Measurements from ENCODE around the gene MDGA2.

Gene MDGA2

DNA sequence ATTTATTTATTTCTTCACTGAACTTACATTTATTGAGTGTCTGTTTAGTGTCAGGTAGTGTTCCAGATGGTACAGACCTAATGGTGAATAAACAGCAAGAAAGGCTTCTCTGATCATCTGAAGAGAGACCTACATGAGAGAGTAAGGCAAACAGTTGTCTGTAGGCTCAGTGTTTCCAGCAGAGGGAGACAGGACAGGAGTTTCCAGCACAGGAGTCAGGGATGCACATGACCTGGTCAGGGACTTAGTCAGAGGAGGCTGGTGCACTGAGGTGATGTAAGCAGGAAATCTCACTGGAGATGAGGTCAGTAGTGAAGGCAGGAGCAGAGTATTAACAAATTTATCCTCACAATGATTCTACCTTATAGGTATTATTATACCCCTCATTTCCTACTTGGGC lies 233.2 kb downstream of the MDGA2 start:
- TF ChIP-seq CTCF (IDR thresholded peaks at IDR 0.05; ENCODE audit: borderline replicate concordance, extremely low read depth, low read length, poor library complexity, severe bottlenecking) (peak; percentile 7), EZH2 (IDR thresholded peaks at IDR 0.05; ENCODE audit: borderline replicate concordance, low read depth, low read length, severe bottlenecking) (no peak)
- H2AFZ ChIP-seq (ENCODE audit: low read depth, low read length) = no peak overlapping the region
- no peak overlapping the region for H3K9ac ChIP-seq (ENCODE audit: low read depth, low read length)
- no peak overlapping the region for H3K4me3 ChIP-seq (ENCODE audit: low read depth in 1 of 2, low read length in 2 of 2)
- no peak overlapping the region for H3K27ac ChIP-seq (ENCODE audit: low read length)
- H3K4me1 ChIP-seq (ENCODE audit: insufficient read depth, low read length) = no peaks in the 10 kb centered on the region
- no peaks in the 10 kb centered on the region for H3K36me3 ChIP-seq (ENCODE audit: insufficient read depth, low read length)
- ATAC-seq (ENCODE audit: insufficient read depth, low read depth) (no peak), DNase-seq (no peak)
- H3K4me2 ChIP-seq (ENCODE audit: insufficient read depth, low read length) = no peak overlapping the region
- H3K27me3 ChIP-seq (ENCODE audit: insufficient read depth, low read length, poor library complexity) = no peaks in the 10 kb centered on the region
- no peaks in the 10 kb centered on the region for H4K20me1 ChIP-seq (ENCODE audit: insufficient read depth, low read length)
- no peaks in the 10 kb centered on the region for H3K9me3 ChIP-seq (ENCODE audit: insufficient read depth, low read length, severe bottlenecking)
- no peaks in the 10 kb centered on the region for H3K79me2 ChIP-seq (ENCODE audit: insufficient read depth, low read length)

DNA sequence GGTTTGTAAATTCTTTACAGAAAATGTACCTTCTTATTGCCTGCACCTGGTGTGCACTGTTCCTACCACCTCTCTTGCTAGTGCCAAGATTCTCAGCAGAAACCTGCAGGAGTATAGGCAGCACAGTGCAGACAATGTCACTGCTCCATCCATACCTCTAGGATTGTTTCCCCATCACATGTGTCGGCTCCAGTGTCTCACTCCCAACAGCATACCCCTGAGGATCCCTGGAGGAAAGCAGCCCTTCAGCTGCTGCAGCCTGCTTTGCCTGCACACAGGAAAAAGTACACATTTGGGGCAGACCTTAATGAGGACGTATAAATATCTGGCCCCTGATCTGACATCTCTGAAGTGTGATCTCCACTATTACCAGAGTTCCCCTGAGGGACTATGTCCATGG lies 235.5 kb downstream of the MDGA2 start:
- H3K27me3 ChIP-seq (ENCODE audit: insufficient read depth, low read length, poor library complexity) = no peaks in the 10 kb centered on the region
- H3K9me3 ChIP-seq (ENCODE audit: insufficient read depth, low read length, severe bottlenecking) = no peaks in the 10 kb centered on the region
- H2AFZ ChIP-seq (ENCODE audit: low read depth, low read length) = no peak overlapping the region
- DNase-seq = no peak
- TF ChIP-seq CTCF (IDR thresholded peaks at IDR 0.05; ENCODE audit: borderline replicate concordance, extremely low read depth, low read length, poor library complexity, severe bottlenecking) (no peak), EZH2 (IDR thresholded peaks at IDR 0.05; ENCODE audit: borderline replicate concordance, low read depth, low read length, severe bottlenecking) (no peak)
- no peaks in the 10 kb centered on the region for H4K20me1 ChIP-seq (ENCODE audit: insufficient read depth, low read length)
- H3K27ac ChIP-seq (ENCODE audit: low read length) = no peak overlapping the region
- ATAC-seq (ENCODE audit: insufficient read depth, low read depth) = no peak
- no peak overlapping the region for H3K4me3 ChIP-seq (ENCODE audit: low read depth in 1 of 2, low read length in 2 of 2)
- H3K79me2 ChIP-seq (ENCODE audit: insufficient read depth, low read length) = no peaks in the 10 kb centered on the region
- no peaks in the 10 kb centered on the region for H3K36me3 ChIP-seq (ENCODE audit: insufficient read depth, low read length)
- H3K4me1 ChIP-seq (ENCODE audit: insufficient read depth, low read length) = no peaks in the 10 kb centered on the region
- no peak overlapping the region for H3K4me2 ChIP-seq (ENCODE audit: insufficient read depth, low read length)
- H3K9ac ChIP-seq (ENCODE audit: low read depth, low read length) = no peak overlapping the region

GRCh38 chr14:47438650-47439140 lies 236.7 kb downstream of the MDGA2 start:
- Histone ChIP-seq H3K9me3 (ENCODE audit: insufficient read depth, low read length, severe bottlenecking) (no peaks in the 10 kb centered on the region), H3K4me2 (ENCODE audit: insufficient read depth, low read length) (no peak overlapping the region), H4K20me1 (ENCODE audit: insufficient read depth, low read length) (no peaks in the 10 kb centered on the region), H3K9ac (ENCODE audit: low read depth, low read length) (no peak overlapping the region), H3K27me3 (ENCODE audit: insufficient read depth, low read length, poor library complexity) (no peaks in the 10 kb centered on the region), H3K79me2 (ENCODE audit: insufficient read depth, low read length) (no peaks in the 10 kb centered on the region), H2AFZ (ENCODE audit: low read depth, low read length) (no peak overlapping the region), H3K27ac (ENCODE audit: low read length) (no peak overlapping the region), H3K36me3 (ENCODE audit: insufficient read depth, low read length) (no peaks in the 10 kb centered on the region), H3K4me3 (ENCODE audit: low read depth in 1 of 2, low read length in 2 of 2) (no peak overlapping the region), H3K4me1 (ENCODE audit: insufficient read depth, low read length) (no peaks in the 10 kb centered on the region)
- ATAC-seq (ENCODE audit: insufficient read depth, low read depth) (no peak), DNase-seq (no peak)
- no peak for TF ChIP-seq CTCF (IDR thresholded peaks at IDR 0.05; ENCODE audit: borderline replicate concordance, extremely low read depth, low read length, poor library complexity, severe bottlenecking)
- TF ChIP-seq EZH2 (IDR thresholded peaks at IDR 0.05; ENCODE audit: borderline replicate concordance, low read depth, low read length, severe bottlenecking) = no peak
